SIG-M5 treated with dmso at 0.1 percent for 504 hours (cell line): ENCODE data around the gene DTD1.

Experiments
- DNase-seq: peaks from one replicate; lab custom pipeline; 2025; ENCODE audit not compliant: unreplicated experiment; lab: John Stamatoyannopoulos, UW

Gene DTD1, protein sequence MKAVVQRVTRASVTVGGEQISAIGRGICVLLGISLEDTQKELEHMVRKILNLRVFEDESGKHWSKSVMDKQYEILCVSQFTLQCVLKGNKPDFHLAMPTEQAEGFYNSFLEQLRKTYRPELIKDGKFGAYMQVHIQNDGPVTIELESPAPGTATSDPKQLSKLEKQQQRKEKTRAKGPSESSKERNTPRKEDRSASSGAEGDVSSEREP

DNA sequence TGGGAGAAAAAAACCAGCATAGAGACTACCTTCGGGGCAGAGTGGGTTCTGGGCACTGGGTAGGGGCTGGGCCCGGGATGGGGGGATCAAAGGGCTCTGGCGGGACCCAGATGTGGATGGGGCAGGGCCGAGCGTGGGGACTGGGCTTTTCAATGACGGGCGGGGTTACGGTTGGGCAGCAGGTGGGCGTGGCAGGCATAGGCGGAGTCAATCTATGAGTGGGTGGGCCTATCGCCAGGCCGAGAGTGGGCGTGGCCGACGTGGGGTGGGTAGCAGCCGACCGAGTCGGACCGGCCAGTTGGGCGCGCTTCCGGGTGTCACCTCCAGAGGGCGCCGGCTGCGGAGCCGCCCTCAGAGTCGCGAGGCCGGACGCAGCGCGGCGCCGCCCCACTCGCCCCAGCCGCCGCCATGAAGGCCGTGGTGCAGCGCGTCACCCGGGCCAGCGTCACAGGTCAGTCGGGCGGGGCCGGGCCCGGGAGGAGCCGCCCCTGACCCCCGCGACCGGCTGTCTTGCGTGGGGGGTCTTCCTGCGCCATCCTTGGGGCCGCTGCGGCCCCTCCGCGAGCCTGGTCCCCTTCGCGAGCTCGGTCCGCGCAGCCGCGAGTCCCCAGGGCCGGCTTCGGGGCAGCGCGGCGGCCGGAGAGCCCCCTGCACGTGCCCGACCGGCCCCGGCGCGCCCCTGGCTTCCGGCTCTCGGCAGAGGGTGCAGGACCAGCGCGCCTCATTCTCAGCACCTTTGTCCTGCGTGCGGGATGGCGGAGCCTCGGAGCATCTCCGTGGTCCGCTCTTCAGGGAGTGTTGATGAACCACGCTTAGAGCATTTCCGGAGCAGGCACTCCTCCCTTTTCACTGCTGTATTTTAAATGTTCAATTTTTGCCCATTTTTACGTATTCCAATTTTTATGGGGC lies at the start of gene DTD1:
DTD1 (plus strand) TSS at position 390 of the 909 bp plus-strand sequence; CDS start at position 409, 19 bp downstream.
- DNase-seq: peak; percentile 83

DNA sequence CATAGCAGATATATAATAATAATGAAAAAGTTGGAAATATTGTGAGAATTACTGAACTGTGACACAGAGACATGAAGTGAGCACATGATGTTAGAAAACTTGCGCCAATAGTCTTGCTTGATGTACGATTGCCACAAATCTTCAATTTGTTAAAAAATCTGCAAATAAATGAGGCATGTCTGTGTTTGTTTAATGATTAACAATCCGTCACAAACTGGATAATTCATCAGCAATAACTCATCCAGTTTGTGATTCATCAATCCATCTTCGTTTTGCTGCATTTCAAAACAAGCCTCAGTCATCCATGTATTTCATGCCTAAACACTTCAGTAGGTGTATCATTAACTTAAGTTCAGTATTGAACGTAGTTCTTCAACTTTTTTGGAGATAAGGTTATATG lies 46.1 kb upstream of the DTD1 start:
- no peak for DNase-seq

DNA sequence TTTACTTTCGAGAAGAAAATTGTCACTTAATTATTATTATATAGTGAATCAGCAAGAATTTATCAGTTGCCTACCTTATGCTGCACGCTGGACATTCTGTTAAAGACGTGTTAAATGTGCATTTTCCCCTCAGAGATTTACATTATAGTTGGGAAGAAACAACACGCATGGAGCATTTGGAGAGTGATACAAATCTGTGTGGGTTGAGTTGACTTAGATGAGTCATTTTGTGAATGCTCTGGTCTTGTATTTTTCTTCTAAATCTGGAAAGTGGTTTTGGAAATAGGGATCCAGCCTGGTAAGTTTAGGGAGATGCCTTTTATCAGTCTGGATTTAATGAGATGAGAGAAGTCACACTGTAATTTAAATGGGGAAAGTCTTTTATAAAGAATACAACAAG lies 44.6 kb upstream of the DTD1 start:
- no peak for DNase-seq

DNA sequence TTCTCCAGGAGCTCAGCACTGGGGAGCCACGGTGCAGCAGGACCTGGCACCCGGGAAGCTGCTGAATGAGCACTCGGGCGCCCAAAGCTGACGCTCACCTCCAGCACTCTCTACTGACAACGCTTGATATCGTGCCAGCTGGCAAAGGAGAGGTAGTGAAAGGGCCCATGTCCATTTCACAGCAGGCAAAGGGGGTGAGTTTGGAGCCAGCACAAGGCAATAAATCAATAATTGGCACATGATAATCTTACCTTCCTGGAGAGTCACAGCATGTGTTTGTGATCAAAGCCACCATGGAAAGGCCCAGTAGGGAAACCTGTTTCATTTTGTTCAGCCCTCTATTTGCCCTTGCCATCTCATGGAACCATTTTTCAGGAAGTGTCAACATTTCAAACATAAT lies 43.9 kb upstream of the DTD1 start:
- DNase-seq: no peak

DNA sequence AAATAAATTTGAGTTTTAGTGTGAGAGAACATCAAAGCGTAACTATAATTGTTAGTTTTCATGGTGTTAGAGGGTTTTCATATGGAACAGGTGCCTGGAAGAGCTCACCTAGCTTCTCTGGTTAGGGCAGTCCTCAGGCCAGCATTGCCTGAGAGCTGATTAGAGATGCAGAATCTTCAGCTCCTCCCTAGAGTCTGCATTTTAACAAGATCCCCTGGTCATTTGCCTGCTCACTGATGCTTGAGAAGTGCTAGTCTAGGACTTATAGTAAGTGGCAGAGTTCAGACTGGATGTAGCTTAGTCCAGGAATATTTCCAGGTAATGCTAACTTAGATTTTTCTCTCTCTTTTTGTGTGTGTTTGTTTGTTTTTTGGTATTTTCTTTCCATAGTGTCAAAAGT lies 42.3 kb upstream of the DTD1 start:
- no peak for DNase-seq

DNA sequence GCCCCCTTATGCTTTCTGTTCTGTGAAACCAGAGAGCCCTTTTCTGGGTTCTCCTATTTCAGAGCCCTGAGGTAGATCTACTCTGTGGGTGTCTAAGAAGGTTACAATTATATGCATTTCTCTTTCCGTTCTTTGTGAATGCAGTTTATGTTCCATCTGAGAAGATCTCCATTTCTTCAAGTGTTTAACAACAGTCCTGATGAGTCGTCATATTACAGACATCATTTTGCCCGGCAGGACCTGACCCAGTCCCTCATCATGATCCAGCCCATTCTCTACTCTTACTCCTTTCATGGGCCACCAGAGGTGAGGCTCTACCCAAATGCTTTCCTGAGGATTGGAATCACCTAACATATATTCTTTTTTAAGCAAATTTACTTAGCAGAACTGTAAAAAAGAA lies 39.4 kb upstream of the DTD1 start:
- DNase-seq: no peak

DNA sequence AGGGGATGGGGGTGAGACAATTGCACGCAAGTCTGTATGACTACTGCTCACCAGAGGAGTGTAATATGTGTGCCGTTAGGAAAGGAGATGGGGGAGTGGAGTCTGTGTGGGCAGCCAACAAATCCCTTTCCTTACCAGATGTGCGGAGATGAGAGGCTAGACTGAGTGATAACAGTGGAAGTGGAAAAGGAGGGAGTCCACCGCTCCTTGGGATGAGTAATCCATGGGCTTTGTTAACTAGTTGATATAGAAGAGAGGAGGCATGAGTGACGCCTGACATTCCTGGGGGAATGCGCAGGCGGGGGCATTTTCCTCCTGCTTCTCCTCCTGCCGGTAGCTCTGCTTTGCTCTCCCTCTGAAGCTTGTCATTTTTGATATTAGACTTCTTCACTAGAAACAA lies 34.1 kb upstream of the DTD1 start:
- DNase-seq: no peak

DNA sequence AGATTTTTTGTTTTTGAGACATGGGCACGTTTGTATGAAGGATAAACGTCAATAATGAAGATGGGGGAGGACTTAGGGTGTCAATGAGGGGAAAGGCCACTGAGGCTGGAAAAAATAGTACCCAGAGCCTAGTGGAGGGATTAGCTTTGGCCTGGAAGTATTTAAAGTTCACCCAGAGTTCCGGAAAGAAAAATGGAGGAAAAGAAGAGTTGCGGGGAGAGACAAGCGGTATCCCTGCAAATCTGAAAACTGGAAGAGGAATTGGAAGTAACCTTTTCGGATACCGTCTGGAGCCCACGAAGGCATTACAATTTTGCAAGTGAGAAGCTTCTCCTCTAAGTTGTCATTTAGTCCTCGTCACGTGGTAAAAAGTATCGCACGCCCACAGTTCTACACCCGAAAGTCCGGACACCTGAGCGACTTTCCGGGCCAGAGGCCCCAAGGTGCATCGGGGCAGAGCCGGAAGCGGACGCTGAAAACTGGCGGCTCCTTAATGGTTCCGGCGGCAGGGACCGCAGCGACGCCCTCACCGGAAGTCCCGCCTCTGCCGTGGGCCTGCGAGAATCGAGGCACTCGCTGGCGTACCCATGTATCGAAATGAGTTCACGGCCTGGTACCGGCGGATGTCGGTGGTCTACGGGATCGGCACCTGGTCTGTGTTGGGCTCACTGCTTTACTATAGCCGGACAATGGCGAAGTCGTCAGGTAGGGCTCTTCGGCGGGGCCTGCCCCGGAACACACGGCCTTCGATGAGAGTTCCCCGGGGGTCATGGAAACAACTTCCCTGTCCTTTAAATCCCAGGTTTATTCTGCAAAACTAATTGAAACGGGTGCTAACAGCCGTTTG lies 20.7 kb upstream of the DTD1 start, which contains the start of gene SMIM26:
SMIM26 (plus strand) TSS at position 541 of the 847 bp plus-strand sequence; CDS start at position 588, 47 bp downstream.
- DNase-seq: peak; percentile 90

DNA sequence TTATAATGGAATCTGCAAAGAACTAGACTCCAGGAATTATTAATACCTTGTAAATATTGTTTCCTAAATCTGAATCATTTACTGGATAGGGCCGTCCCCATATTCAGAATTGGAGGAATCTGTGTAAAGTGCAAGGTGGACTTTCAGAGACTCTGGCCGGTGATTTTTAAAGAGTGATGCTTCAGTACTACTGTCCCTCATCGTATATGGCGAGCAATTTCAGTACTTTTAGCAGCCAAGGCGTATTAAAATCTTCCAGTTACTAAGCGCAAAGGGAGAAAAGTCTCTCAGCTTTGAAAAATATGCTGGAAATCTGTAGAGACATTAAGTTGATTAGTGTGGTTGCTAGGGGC lies 20.1 kb upstream of the DTD1 start:
- DNase-seq: no peak

DNA sequence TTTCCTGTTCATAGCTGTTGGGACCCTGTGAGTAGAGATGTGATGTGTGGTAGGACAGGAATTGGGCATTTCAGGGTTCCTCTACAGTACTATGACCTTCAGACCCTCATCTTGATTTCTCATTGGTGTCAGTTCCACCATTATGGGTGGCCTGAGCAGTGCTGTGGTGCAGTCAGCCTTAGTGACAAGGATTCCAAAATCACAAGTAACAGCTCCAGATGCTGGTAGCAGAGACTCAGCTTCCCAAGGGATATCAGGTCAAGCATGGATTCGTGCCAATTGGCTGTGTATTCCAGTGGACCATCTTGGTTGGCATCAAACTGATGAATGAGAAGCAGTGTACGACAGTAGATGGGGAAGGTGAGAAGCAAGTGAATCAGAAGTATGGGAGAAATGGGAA lies 16.8 kb upstream of the DTD1 start:
- no peak for DNase-seq

DNA sequence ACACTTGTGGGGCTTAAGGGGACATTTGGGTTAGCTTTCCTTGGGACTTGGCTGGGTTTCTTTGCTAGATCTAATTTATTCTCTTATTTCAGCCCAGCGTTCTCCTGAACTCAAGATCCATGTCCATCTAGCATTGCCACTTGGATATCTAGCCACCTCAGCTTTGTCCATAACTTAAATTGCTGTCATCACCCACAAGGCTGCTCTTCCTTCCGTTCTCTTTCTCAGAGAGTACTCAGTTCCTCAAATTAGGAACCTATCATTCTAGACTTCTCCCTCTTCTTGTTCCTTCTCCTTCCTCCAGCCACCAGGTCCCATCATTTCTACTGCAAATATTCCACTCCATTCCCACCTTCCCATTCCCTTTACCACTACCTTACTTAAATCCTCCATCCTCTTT lies 16.3 kb upstream of the DTD1 start:
- peak; percentile 61 for DNase-seq

DNA sequence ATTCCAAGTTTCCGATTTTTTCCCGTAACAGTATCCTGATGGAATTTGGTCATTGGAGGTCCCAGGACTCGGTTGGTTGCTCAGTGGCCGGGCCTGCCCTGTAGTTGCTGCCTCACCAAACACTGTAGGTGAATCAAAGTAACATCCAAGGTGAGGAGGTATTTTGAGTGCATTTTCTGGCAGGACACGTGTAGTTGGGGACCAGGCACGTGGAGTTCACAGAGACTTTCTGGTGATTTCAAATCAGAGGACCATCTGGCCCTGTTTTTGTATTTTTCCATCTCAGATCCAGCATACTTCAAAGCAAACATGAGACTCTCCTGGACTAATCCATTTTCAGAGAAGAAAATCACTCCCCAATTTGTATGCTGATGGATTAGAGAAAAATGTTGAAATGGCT lies 9.9 kb upstream of the DTD1 start:
- DNase-seq: no peak

DNA sequence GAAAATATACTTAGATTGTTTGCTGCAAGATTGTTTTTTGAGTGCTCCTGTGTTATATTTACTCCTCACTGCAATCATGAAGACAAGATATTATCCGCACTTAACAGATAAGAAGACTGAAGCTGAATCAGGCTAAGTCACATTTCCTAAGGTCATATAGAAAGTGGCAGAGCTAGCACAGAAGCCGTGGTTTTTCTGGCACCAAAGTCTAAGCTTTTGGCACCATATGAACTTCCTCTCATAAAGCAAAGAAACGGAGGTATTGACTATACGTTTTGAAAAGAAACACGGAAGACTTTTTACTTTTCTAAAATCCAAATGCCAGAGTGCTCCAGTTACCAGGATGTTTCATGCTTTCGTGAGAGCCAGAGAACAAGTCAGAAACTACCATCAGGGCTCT lies 9.3 kb upstream of the DTD1 start:
- no peak for DNase-seq

DNA sequence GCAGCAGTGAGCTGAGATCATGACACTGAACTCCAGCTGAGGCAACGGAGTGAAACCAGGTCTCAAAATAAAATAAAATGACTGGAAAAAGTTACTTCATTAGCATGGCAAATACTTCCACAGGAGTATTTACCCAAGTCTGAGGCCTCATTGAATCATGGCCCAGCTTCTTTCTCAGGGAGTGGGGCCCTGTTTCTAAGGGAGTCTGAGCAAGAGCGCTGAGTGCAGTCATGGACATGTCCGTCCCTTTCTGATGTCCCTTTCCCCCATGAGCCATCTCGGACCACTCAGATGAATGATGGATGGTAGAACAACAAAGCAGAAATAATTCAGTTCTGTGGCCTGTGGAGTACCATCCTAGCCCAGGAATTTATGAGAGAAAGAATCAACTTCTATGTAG lies 7.8 kb upstream of the DTD1 start:
- DNase-seq: no peak

DNA sequence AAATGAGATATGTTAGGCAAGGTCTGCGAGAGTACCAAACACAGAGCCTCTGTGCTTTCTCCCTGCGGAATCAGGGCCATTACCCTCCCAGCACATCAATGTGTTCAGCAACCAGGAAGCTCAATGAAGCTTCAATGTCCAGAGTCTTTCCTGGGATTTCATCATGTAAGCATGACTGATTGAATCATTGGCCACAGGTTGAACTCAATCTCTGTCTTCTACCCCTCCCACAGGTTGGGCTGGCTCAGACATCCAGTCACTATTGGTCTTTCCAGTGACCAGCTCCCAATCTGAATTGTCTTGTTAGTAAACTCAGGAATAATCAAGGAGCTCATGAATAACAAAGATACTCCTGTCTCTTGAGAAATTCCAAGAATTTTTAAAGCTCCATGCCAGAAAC lies 2.7 kb upstream of the DTD1 start:
- no peak for DNase-seq

DNA sequence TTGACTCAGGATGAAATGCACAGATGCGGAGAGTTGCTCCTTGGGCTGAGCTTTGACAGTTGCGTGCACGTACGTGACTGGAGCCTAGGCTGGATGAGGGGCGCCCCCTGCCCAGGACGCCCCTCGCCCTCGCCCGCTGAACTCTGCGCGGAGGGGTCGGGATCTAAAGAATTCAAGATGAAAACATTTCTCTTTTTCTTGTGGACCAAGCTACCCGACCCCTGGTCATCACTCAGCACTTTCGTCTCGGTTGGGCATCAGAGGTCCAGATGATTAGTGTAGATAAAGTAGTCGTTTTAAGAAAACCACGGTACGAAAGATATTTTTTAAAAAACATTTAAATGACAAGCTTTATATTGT lies 700 bp downstream of the DTD1 start:
- DNase-seq: no peak

DNA sequence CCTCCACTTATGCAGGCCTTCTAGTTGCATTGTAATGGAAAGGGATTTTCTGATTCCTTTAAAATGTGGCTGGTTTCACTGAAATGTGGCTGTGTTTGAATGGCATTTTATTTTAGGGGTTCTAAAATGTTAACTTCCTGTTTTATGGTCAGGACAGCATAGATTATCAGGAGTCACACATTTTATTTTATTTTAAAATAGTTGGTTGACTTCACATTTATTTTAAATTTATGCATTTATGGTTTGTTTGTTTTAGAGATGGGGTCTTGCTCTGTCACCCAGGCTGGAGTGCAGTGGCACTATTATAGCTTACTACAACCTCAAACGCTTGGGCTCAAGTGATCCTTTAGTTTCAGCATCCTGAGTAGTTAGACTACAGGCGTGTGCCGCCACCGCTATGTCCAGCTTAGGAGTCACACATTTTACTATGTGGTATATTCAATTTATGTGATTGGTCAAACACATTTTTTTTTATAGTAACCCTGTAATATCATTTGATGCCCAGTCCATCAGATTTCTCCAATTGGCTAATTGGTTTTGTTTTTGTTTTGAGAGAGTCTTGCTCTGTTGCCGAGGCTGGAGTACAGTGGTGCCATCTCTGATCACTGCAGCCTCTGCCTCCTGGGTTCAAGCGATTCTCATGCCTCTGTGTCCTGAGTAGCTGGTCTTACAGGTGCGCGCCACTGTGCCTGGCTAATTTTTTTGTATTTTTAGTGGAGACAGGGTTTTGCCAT lies 2.3 kb downstream of the DTD1 start:
- DNase-seq: no peak

DNA sequence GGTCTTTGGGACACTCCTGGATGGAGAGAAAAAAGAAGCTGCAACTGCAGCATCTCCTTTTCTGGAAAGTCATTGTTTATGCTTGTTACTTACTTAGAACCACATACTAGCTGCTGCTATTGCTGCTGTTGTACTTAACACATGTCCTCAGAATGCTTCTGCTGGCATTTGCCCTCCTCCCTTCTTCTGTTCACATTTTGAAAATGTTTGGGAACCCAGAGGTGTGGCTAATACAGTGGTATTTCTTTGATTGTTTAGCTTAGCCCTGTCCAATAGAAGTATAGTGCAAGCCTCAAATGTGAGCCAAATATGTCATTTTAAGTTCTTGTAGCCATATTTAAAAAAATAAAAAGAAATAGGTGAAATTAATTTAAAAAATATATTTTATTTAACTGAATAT lies 8.4 kb downstream of the DTD1 start:
- DNase-seq: no peak

DNA sequence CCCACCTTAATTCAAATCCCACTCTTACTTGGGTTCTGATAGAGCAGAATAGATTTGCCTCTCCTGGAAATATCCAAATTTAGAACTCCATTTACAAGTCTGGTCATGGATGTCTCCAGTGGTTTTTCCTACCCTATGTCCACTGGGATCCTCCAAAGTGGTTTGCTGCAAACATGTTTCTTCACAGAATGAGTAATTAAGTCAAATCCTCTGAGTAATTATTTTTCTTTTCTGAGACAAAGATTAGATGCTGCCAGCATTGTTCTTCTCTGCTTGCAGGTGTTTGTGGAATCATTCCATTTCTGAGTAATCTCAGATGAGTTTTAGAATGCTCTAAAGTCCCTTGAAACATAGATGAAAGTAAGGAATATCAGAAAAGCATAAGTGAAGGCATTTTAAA lies 21.9 kb downstream of the DTD1 start:
- DNase-seq: no peak

DNA sequence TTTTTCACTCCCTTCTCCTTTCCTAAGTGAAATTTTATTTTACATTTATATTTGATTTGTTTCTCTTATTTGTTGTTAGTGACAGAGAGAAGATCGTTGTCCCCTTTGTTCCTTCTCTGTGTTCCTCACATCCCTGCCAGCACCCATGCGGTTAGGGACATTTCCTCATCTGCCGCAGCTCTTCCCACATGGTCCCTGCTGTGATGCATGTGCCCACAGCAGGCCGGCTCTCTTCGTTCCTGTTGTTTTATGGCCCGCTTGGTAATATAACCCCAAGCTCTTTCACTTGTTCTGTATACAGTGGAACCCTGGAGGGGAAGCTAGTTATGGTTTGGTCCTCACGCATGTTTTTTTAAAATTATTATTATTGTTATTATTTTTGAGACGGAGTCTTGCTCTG lies 23.6 kb downstream of the DTD1 start:
- DNase-seq: no peak

DNA sequence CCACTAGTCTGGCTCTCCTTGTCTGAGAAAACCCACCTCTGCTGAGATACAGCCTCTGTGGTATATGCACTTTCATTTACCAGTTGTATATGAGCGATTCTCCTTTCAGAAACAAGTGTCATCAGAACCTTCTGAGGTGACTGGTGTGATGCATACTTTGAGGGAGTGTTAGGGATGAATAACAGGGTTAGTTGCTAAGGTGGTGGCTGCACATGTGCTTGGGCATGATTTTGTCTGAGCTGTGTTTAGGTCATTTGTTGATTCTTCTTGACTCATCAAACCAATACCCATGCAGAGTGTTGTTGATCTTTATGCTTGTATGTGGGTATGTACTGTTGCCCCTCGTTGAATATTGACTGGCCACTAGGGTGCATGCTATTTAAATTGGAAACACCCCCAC lies 25.7 kb downstream of the DTD1 start:
- no peak for DNase-seq
